Measurements from ENCODE around the gene RAPGEFL1.

RAPGEFL1 gene

GRCh38 chr17:40178660-40179059, 1.4 kb downstream of the RAPGEFL1 start:
- no peak for DNase-seq (ENCODE audit: low spot score)
- TF ChIP-seq CTCF (IDR thresholded peaks at IDR 0.05; ENCODE audit: borderline replicate concordance, control extremely low read depth, extremely low read depth, insufficient read depth, missing control alignments) = no peak
- in situ Hi-C loops (cut with MboI; ENCODE audit: low sequenced_read_pairs, unreplicated experiment) = no loop called here

GRCh38 chr17:40179923-40180659, 2.8 kb downstream of the RAPGEFL1 start:
- TF ChIP-seq CTCF (IDR thresholded peaks at IDR 0.05; ENCODE audit: borderline replicate concordance, control extremely low read depth, extremely low read depth, insufficient read depth, missing control alignments) = no peak
- in situ Hi-C loops (cut with MboI; ENCODE audit: low sequenced_read_pairs, unreplicated experiment) = no loop called here

GRCh38 chr17:40180694-40181093, 3.4 kb downstream of the RAPGEFL1 start:
- in situ Hi-C loops (cut with MboI; ENCODE audit: low sequenced_read_pairs, unreplicated experiment) = no loop called here
- no peak for TF ChIP-seq CTCF (IDR thresholded peaks at IDR 0.05; ENCODE audit: borderline replicate concordance, control extremely low read depth, extremely low read depth, insufficient read depth, missing control alignments)
- DNase-seq (ENCODE audit: low spot score) = no peak

More at GRCh38 chr17:40179923-40180659, 2.8 kb downstream of the RAPGEFL1 start:
- no peak for DNase-seq (ENCODE audit: low spot score)

GRCh38 chr17:40181205-40181604, 3.9 kb downstream of the RAPGEFL1 start:
- DNase-seq (ENCODE audit: low spot score) = no peak
- in situ Hi-C loops (cut with MboI; ENCODE audit: low sequenced_read_pairs, unreplicated experiment) = no loop called here
- no peak for TF ChIP-seq CTCF (IDR thresholded peaks at IDR 0.05; ENCODE audit: borderline replicate concordance, control extremely low read depth, extremely low read depth, insufficient read depth, missing control alignments)

- in situ Hi-C loops (cut with MboI; ENCODE audit: low sequenced_read_pairs, unreplicated experiment) = no loop called here
- TF ChIP-seq CTCF (IDR thresholded peaks at IDR 0.05; ENCODE audit: borderline replicate concordance, control extremely low read depth, extremely low read depth, insufficient read depth, missing control alignments) = no peak
- no peak for DNase-seq (ENCODE audit: low spot score)
These were observed 5.3 kb downstream of the RAPGEFL1 start for GRCh38 chr17:40182606-40183005.

- in situ Hi-C loops (cut with MboI; ENCODE audit: low sequenced_read_pairs, unreplicated experiment) = no loop called here
- no peak for TF ChIP-seq CTCF (IDR thresholded peaks at IDR 0.05; ENCODE audit: borderline replicate concordance, control extremely low read depth, extremely low read depth, insufficient read depth, missing control alignments)
- no peak for DNase-seq (ENCODE audit: low spot score)
These were observed 10.0 kb downstream of the RAPGEFL1 start for GRCh38 chr17:40187238-40187637.

Measured in GM13976 (cell line).